ENCODE results near the gene EPN2. TPM values are rescaled to one million over a fixed set of nuclear protein-coding genes. Genes with fewer than 3 reads are reported as not detected.

EPN2 gene
- total RNA-seq, 3 donors from 2014 or later (not counting 1 experiment from before 2014, with no cell fraction given), result 2.0 to 13.8 (median 4.9) TPM

GRCh38 chr17:19313066-19313745 lies 76.0 kb downstream of the EPN2 start:
- Histone ChIP-seq H3K4me3 (ENCODE audit: low read length) (no peak overlapping the region), H3K9me3 (ENCODE audit: control insufficient read depth, insufficient read depth, low read length) (no peaks in the 10 kb centered on the region), H3K4me1 (ENCODE audit: control insufficient read depth, insufficient read depth, low read length) (peaks cover 4% of the 10 kb centered on the region), H3K27me3 (ENCODE audit: control insufficient read depth, insufficient read depth, low read length) (peaks cover 3% of the 10 kb centered on the region), H3K36me3 (ENCODE audit: control insufficient read depth, insufficient read depth, low read length) (no peaks in the 10 kb centered on the region), H3K27ac (ENCODE audit: low read length) (no peak overlapping the region)
- Mint-ChIP-seq H3K36me3 (no peaks in the 10 kb centered on the region), H3K27me3 (ENCODE audit: low read depth in 2 of 2) (no peaks in the 10 kb centered on the region), H3K27ac (no peak overlapping the region), H3K9me3 (no peaks in the 10 kb centered on the region), H3K4me3 (no peak overlapping the region), H3K4me1 (peaks cover 0 to 5% of the 10 kb centered on the region in 2 donors)
- no peak for DNase-seq
- TF ChIP-seq CTCF (IDR thresholded peaks at IDR 0.05), result no peak
- intact Hi-C loops (cut with micrococcal nuclease), result no loop called here
- 97% methylated on average over 12 of the region's 13 CpGs for WGBS (ENCODE audit: insufficient coverage)
- no peak for ATAC-seq

DNA sequence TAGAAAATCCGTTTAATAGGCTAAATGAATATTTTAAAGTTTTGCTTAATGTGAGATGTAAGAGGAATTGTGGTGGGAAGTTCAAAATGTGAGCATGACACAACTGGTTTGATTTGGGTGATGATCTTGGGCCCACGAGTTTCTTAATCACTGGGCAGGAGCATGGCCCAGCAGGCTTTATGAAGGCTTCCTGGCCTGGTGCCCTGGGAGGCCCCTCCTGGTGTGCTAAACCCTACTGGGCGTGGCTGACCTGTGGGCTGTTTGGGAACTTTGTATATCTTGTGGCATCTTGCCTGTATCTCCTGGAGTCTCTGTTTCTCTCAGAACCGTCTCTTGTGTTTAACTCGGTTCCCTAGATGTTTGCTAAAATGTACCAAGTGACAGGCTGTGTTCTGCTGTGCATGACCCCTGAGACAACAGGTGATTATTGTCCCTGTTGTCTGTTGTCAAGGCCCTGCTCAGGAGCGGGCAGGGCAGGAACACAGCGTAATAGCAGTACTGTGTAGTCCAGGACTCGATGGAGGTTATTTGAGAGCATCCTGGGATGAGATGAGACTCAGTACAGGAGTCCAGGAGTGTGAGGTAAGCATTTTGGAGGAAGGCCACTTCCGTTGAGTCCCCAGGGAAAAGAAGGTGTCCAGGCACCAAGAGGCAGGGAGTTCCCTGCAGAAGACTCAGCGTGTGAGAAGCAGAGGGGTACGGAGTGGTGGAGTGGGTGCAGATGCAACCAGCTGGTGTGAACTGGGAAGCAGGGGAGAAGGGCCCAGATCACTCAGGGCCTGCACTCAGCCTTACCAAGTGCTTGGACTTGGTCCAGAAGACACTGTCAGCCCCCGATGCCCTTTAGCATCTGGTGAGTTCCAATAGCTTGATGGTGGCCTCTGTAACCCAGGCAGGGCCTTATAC lies 76.8 kb downstream of the EPN2 start:
- Mint-ChIP-seq H3K9me3 (no peaks in the 10 kb centered on the region), H3K4me1 (peaks cover 0 to 5% of the 10 kb centered on the region in 2 donors), H3K27me3 (ENCODE audit: low read depth in 2 of 2) (no peaks in the 10 kb centered on the region), H3K4me3 (no peak overlapping the region), H3K27ac (no peak overlapping the region), H3K36me3 (no peaks in the 10 kb centered on the region)
- TF ChIP-seq CTCF (IDR thresholded peaks at IDR 0.05), result no peak
- Histone ChIP-seq H3K27ac (ENCODE audit: low read length) (no peak overlapping the region), H3K4me1 (ENCODE audit: control insufficient read depth, insufficient read depth, low read length) (peaks cover 4% of the 10 kb centered on the region), H3K27me3 (ENCODE audit: control insufficient read depth, insufficient read depth, low read length) (peaks cover 3% of the 10 kb centered on the region), H3K9me3 (ENCODE audit: control insufficient read depth, insufficient read depth, low read length) (no peaks in the 10 kb centered on the region), H3K36me3 (ENCODE audit: control insufficient read depth, insufficient read depth, low read length) (no peaks in the 10 kb centered on the region), H3K4me3 (ENCODE audit: low read length) (no peak overlapping the region)
- intact Hi-C loops (cut with micrococcal nuclease), result no loop called here
- DNase-seq, result no peak
- 87% methylated on average over 12 of the region's 12 CpGs for WGBS (ENCODE audit: insufficient coverage)
- ATAC-seq, result no peak

DNA sequence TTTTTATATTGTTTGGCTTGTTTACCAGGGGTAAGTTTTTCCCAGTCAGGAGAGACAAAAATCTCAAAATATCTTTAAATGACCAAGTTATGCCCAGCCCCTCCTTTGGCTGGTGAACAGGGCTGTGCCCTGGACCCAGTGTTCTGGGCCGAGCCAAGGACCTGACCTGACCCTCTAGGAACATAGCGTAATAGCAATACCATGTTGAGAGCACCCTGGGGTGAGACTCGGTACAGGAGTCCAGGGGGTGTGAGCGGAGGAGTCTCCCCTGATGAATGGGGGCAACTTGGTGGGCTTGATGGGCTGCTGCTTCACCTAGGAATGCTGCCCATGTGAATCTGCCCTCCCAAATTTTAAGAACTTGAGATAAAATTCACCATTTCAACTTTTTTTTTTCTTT lies 77.9 kb downstream of the EPN2 start:
- TF ChIP-seq CTCF (IDR thresholded peaks at IDR 0.05), result no peak
- H3K27me3 ChIP-seq (ENCODE audit: control insufficient read depth, insufficient read depth, low read length), result peaks cover under 1% of the 10 kb centered on the region
- ATAC-seq (no peak), DNase-seq (no peak)
- no peak overlapping the region for H3K27ac ChIP-seq (ENCODE audit: low read length)
- no peaks in the 10 kb centered on the region for H3K27me3 Mint-ChIP-seq (ENCODE audit: low read depth in 2 of 2)
- H3K27ac Mint-ChIP-seq, result no peak overlapping the region
- H3K36me3 Mint-ChIP-seq, result no peaks in the 10 kb centered on the region
- H3K4me3 Mint-ChIP-seq, result no peak overlapping the region
- H3K36me3 ChIP-seq (ENCODE audit: control insufficient read depth, insufficient read depth, low read length), result no peaks in the 10 kb centered on the region
- WGBS (ENCODE audit: insufficient coverage), result 89% methylated on average over 4 of the region's 4 CpGs
- H3K4me1 ChIP-seq (ENCODE audit: control insufficient read depth, insufficient read depth, low read length), result peaks cover 4% of the 10 kb centered on the region
- H3K9me3 Mint-ChIP-seq, result no peaks in the 10 kb centered on the region
- H3K9me3 ChIP-seq (ENCODE audit: control insufficient read depth, insufficient read depth, low read length), result no peaks in the 10 kb centered on the region
- H3K4me1 Mint-ChIP-seq, result peaks cover 0 to 5% of the 10 kb centered on the region in 2 donors
- intact Hi-C loops (cut with micrococcal nuclease), result no loop called here
- no peak overlapping the region for H3K4me3 ChIP-seq (ENCODE audit: low read length)

Data from natural killer cell (primary cell).